Activated T-helper 1 cell treated with anti-CD3 and anti-CD28 coated beads, Interleukin-2, amount 50 U/mL, for 16 hours (primary cell): ENCODE measurements around the gene VAT1.
"Not testable (repeated sequence)": the region's sequence is repeated elsewhere in the genome, so short reads cannot be mapped to it uniquely, and the experiment has no call there.

Source experiments
- DNase-seq, 2 donors: peaks; one replicate each; pipeline ENCODE4 v3.0.0-alpha.2; 2020; ENCODE audit warnings: low read depth in 1 of 2, low spot score in 1 of 2

The VAT1 gene

DNA sequence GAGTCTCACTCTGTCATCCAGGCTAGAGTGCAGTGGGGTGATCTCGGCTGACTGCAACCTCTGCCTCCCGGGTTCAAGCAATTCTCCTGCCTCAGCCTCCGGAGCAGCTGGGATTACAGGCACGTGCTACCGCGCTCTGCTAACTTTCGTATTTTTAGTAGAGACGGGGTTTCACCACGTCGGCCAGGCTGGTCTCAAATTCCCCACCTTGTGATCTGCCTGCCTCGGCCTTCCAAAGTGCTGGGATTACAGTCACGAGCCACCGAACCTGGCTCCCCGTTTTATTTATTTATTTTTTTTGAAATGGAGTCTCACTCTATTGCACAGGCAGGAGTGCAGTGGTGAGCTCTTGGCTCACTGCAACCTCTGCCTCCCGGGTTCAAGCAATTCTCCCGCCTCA, 46.5 kb downstream of the VAT1 start:
- not testable (repeated sequence) for DNase-seq

DNA sequence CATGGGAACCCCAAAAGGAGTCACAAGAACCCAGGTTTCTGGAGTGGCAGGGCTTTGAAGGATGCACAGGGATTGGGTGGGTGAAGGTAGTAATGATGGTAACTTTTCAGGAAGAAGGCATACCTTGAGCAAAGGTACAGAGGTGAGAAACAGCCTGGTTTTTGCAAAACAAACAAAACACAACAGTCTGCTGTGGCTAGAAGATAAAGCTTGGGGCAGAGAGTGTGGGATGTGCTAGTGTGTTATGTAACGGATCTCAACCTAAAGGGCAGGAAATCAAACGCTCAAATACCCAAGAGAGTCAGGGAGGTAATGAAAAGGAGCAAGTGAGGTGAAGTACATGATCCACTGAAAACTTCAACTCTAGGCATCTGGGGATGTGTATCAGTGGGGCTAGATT, 46.9 kb downstream of the VAT1 start:
- no peak for DNase-seq

DNA sequence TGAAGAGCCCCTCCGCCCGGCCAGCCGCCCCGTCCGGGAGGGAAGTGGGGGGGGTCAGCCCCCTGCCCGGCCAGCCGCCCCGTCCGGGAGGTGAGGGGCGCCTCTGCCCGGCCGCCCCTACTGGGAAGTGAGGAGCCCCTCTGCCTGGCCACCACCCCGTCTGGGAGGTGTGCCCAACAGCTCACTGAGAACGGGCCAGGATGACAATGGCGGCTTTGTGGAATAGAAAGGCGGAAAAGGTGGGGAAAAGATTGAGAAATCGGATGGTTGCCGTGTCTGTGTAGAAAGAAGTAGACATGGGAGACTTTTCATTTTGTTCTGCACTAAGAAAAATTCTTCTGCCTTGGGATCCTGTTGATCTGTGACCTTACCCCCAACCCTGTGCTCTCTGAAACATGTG, 48.9 kb downstream of the VAT1 start:
- DNase-seq: not testable (repeated sequence)

DNA sequence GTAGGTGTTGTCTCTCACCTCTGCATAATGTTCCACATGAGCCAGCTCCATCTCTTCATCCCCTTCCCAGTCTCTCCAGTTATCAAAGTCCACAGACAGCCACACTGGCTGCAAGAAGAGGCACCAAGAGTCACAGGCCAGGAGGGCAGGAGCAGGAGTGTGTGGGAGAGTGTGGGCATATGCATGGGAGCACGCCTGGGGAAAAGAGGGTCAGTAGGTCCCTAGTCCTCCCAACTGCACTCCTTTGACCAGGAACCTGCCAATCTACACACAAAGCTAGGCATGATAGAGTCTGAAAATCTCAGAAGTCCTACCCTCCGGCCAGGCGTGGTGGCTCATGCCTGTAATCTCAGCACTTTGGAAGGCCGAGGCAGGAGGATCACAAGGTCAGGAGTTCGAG, 50.6 kb downstream of the VAT1 start:
- no peak for DNase-seq

DNA sequence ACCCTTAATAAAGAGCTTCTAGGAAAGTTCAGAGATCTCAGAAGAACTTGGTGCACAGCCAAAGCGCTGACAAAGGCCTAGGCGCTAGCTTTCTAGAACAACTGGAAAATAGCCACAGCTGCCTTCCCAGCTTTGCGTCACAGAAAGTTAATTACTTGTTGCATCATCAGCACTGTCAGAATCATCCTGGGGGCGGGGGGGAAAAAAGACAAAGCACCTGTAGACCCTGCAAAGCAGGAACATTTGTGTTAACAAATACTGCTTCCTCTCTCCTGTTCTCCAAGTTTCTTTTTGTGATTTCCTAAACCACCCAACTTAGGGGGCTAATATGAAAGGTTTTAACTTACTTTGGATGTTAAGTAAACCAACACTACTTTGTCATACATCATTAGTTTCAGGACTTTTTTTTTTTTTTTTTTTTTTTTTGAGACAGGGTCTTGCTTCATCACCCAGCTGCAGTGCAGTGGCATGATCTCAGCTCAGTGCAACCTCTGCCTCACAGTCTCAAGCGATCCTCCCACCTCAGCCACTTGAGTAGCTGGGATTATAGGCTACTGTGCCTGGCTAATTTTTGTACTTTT, 53.1 kb downstream of the VAT1 start:
- no peak for DNase-seq

DNA sequence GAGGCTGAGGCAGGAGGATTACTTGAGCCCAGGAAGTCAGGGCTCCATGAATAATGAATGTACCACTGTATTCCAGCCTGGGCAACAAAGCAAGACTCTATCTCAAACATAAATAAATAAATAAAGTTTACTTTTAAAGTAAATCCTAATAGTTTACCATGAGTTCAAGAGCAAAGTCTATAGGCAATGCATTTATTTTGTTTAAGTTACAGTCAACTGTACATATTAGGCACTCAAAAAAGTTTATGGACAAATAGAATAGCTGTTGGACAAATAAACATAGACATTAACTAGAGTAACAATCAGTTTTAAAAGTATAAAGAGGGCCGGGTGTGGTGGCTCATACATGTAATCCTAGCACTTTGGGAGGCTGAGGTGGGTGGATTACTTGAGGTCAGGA, 54.3 kb downstream of the VAT1 start:
- no peak for DNase-seq
